WTC11 (cell line): ENCODE measurements around the gene APOA4. TPM values are rescaled to one million over a fixed set of nuclear protein-coding genes. Genes with fewer than 3 reads are reported as not detected.

Experiments
- ATAC-seq: fragments of 200-7000 bp; cut with Tn5 transposase; 2 replicates; pipeline ENCODE4 v1.10.0; 2021; ENCODE audit warnings: mild to moderate bottlenecking, moderate library complexity
- CTCF ChIA-PET: fragments of 300-600 bp; sonication (Branson Sonifier 250); formaldehyde crosslinking; loops from one replicate; lab custom pipeline; 2021; ENCODE audit warnings: antibody characterized with exemption; lab: Charles Lee
- POLR2A ChIA-PET: fragments of 350-600 bp; sonication (Branson Sonifier 250); formaldehyde crosslinking; loops from one replicate; lab custom pipeline; 2021; ENCODE audit warnings: antibody characterized with exemption; lab: Charles Lee
- DNase-seq: peaks from one replicate; pipeline ENCODE4 v3.0.0; 2021; ENCODE audit warnings: low spot score
- H3K27ac Mint-ChIP-seq: 2 replicates; pipeline ENCODE4 v1.8.0; 2021; ENCODE audit warnings: mixed read lengths
- H3K27me3 Mint-ChIP-seq: 2 replicates; pipeline ENCODE4 v1.8.0; 2021; ENCODE audit warnings: low read depth, mild to moderate bottlenecking, moderate library complexity, mixed read lengths
- H3K36me3 Mint-ChIP-seq: 2 replicates; pipeline ENCODE4 v1.8.0; 2021; ENCODE audit warnings: mixed read lengths
- H3K4me1 Mint-ChIP-seq: 2 replicates; pipeline ENCODE4 v1.8.0; 2022; ENCODE audit warnings: mixed read lengths
- H3K4me3 Mint-ChIP-seq: 2 replicates; pipeline ENCODE4 v1.8.0; 2021; ENCODE audit warnings: mild to moderate bottlenecking, moderate library complexity, mixed read lengths
- H3K9me3 Mint-ChIP-seq: 2 replicates; pipeline ENCODE4 v1.8.0; 2021; ENCODE audit warnings: mixed read lengths
- ESRRA ChIP-seq: sonication (generic); formaldehyde crosslinking; IDR thresholded peaks from 2 replicates; pipeline ENCODE4 v1.8.1; 2022; ENCODE audit warnings: mild to moderate bottlenecking, missing genetic modification reagents, borderline replicate concordance
- FOXK1 ChIP-seq: sonication (generic); formaldehyde crosslinking; IDR thresholded peaks from 2 replicates; pipeline ENCODE4 v1.8.0; 2022; ENCODE audit warnings: mild to moderate bottlenecking, moderate library complexity, missing genetic modification reagents
- IRF2 ChIP-seq: sonication (generic); formaldehyde crosslinking; IDR thresholded peaks from 2 replicates; pipeline ENCODE4 v1.8.0; 2022; ENCODE audit warnings: low read depth, missing genetic modification reagents, borderline replicate concordance
- PRRX2 ChIP-seq: fragments of 250-450 bp; sonication (Bioruptor Pico); IDR thresholded peaks from 2 replicates; pipeline ENCODE4 v1.8.0; 2021; ENCODE audit warnings: mild to moderate bottlenecking
- TCF7 ChIP-seq: sonication (generic); formaldehyde crosslinking; IDR thresholded peaks from 2 replicates; pipeline ENCODE4 v1.8.0; 2022; ENCODE audit warnings: mild to moderate bottlenecking, low read depth, missing genetic modification reagents, moderate library complexity
- ZNF423 ChIP-seq: fragments of 250-450 bp; sonication (Bioruptor Pico); IDR thresholded peaks from 2 replicates; pipeline ENCODE4 v2.1.2; 2022; ENCODE audit warnings: mild to moderate bottlenecking, moderate library complexity
- total RNA-seq: library from RNA; stranded (reverse); gene quantifications from 3 replicates; pipeline ENCODE4 v1.2.3, GENCODE V29; 2021
- TF ChIP-seq, protein P1 (sequence below): fragments of 250-450 bp; sonication (Bioruptor Pico); IDR thresholded peaks from 2 replicates; pipeline ENCODE4 v1.8.0; 2021; ENCODE audit warnings: mild to moderate bottlenecking
- TF ChIP-seq, protein P2 (sequence below): sonication (generic); formaldehyde crosslinking; IDR thresholded peaks from 2 replicates; pipeline ENCODE4 v1.8.1; 2023; ENCODE audit warnings: mild to moderate bottlenecking, missing genetic modification reagents, borderline replicate concordance
- TF ChIP-seq, protein P3 (sequence below): fragments of 200-600 bp; IDR thresholded peaks from 2 replicates; pipeline ENCODE4 v1.8.0; 2022; ENCODE audit warnings: antibody characterized with exemption
- TF ChIP-seq, protein P4 (sequence below): fragments of 250-450 bp; sonication (Bioruptor Pico); conservative IDR thresholded peaks from 2 replicates; pipeline ENCODE4 v1.9.0; 2021; ENCODE audit warnings: mild to moderate bottlenecking
- TF ChIP-seq, protein P5 (sequence below): sonication (generic); formaldehyde crosslinking; IDR thresholded peaks from 2 replicates; pipeline ENCODE4 v1.8.1; 2022; ENCODE audit warnings: low read depth, mild to moderate bottlenecking, moderate library complexity, missing genetic modification reagents, borderline replicate concordance
- TF ChIP-seq, protein P6 (sequence below): sonication (generic); formaldehyde crosslinking; IDR thresholded peaks from 2 replicates; pipeline ENCODE4 v1.8.0; 2023; ENCODE audit warnings: missing genetic modification reagents, mild to moderate bottlenecking, borderline replicate concordance
- TF ChIP-seq, protein P7 (sequence below): fragments of 250-450 bp; sonication (Bioruptor Pico); IDR thresholded peaks from 2 replicates; pipeline ENCODE4 v1.9.0; 2021; ENCODE audit warnings: mild to moderate bottlenecking

The APOA4 gene
- total RNA-seq, 1 experiment from 2014 or later: not detected

DNA sequence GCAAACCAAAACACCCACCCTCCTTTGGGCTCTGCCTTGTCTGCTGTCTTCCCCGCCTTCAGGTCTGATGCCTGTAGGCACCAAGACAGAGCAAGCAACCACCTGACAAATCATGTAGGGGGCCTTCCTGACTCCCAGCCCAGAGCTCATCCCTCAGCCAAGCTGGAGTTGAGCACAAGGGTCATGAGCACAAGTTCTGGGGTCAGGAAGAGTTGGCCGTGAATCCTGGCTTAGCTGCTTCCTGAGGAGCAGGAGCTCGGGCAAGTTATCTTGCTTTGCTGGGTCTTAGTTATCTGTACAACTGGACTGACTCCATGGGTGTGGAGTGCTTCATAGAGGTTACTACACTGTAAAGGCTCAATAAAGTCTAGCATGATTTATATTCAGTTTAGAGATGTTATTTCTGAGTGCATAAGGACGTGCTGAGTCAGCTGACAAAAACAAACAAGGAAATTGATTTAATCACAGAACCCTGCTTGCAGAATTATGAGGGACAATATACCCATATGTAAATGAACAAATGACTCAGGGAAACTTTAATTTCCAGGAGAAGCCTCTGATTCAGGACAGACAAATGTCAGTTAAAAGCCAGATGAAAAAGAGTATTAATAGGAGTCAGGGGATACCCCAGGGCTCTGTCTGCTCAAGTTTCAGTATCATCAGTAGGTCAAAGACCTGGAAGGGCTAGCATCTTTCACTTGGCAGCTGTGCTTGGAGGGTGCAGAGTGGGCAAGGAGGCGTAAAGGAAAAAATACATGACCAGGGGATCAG lies 29.3 kb upstream of the APOA4 start (continued):
- TF ChIP-seq, protein P1, sequence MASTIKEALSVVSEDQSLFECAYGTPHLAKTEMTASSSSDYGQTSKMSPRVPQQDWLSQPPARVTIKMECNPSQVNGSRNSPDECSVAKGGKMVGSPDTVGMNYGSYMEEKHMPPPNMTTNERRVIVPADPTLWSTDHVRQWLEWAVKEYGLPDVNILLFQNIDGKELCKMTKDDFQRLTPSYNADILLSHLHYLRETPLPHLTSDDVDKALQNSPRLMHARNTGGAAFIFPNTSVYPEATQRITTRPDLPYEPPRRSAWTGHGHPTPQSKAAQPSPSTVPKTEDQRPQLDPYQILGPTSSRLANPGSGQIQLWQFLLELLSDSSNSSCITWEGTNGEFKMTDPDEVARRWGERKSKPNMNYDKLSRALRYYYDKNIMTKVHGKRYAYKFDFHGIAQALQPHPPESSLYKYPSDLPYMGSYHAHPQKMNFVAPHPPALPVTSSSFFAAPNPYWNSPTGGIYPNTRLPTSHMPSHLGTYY: no peak
- TF ChIP-seq TCF7 (CRISPR knock-in tag): no peak
- TF ChIP-seq IRF2 (CRISPR knock-in tag): no peak
- TF ChIP-seq, protein P2, sequence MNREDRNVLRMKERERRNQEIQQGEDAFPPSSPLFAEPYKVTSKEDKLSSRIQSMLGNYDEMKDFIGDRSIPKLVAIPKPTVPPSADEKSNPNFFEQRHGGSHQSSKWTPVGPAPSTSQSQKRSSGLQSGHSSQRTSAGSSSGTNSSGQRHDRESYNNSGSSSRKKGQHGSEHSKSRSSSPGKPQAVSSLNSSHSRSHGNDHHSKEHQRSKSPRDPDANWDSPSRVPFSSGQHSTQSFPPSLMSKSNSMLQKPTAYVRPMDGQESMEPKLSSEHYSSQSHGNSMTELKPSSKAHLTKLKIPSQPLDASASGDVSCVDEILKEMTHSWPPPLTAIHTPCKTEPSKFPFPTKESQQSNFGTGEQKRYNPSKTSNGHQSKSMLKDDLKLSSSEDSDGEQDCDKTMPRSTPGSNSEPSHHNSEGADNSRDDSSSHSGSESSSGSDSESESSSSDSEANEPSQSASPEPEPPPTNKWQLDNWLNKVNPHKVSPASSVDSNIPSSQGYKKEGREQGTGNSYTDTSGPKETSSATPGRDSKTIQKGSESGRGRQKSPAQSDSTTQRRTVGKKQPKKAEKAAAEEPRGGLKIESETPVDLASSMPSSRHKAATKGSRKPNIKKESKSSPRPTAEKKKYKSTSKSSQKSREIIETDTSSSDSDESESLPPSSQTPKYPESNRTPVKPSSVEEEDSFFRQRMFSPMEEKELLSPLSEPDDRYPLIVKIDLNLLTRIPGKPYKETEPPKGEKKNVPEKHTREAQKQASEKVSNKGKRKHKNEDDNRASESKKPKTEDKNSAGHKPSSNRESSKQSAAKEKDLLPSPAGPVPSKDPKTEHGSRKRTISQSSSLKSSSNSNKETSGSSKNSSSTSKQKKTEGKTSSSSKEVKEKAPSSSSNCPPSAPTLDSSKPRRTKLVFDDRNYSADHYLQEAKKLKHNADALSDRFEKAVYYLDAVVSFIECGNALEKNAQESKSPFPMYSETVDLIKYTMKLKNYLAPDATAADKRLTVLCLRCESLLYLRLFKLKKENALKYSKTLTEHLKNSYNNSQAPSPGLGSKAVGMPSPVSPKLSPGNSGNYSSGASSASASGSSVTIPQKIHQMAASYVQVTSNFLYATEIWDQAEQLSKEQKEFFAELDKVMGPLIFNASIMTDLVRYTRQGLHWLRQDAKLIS (CRISPR knock-in tag): no peak
- TF ChIP-seq, protein P3, sequence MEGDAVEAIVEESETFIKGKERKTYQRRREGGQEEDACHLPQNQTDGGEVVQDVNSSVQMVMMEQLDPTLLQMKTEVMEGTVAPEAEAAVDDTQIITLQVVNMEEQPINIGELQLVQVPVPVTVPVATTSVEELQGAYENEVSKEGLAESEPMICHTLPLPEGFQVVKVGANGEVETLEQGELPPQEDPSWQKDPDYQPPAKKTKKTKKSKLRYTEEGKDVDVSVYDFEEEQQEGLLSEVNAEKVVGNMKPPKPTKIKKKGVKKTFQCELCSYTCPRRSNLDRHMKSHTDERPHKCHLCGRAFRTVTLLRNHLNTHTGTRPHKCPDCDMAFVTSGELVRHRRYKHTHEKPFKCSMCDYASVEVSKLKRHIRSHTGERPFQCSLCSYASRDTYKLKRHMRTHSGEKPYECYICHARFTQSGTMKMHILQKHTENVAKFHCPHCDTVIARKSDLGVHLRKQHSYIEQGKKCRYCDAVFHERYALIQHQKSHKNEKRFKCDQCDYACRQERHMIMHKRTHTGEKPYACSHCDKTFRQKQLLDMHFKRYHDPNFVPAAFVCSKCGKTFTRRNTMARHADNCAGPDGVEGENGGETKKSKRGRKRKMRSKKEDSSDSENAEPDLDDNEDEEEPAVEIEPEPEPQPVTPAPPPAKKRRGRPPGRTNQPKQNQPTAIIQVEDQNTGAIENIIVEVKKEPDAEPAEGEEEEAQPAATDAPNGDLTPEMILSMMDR: no peak
- TF ChIP-seq, protein P4, sequence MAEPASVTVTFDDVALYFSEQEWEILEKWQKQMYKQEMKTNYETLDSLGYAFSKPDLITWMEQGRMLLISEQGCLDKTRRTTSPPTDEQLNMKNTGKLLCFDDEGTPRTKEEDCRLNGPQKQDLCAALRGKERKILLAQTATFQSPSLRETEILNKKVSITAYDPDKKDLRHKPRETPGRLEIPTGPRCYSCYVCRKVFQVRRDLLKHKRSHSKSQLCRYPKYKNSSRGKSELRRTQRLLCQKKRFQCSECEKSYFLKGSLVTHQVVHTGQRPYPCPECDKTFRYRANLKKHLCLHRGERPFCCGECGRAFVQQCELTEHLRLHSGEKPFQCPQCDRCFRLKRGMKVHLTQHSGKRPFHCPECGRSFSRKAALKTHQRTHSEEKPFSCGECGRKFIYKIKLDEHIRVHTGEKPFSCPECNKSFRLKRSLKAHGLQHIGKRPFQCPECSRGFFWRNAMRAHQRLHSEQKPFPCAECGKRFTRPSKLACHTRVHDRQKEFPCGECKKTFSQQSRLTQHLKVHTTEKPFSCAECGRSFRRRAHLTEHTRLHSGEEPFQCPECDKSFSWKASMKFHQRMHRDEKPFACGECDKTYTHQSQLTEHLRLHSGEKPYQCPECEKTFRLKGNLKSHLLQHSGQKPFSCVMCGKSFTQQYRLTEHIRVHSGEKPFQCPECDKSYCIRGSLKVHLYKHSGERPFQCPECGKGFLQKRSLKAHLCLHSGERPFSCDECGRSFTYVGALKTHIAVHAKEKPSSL (CRISPR knock-in tag): no peak

DNA sequence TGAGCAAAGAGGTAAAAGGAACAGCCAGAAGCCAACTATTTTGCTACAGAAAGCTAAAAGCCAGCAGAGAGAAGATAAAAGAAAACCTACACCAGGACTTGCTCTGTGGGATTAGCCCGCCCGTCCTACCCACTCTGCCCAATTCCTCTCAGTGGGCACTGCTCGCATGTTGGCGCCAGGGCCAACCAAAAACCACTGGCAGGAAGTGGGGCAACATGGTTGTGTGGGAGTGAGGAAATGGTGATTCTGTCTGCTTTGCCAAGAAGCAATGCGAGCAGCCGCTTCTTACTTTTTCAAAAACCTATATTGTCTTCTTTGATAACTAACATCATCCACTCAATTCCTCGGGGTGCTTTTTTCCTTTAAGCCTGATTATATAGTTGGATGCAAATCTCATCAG lies 28.5 kb upstream of the APOA4 start:
- TF ChIP-seq, protein P5, sequence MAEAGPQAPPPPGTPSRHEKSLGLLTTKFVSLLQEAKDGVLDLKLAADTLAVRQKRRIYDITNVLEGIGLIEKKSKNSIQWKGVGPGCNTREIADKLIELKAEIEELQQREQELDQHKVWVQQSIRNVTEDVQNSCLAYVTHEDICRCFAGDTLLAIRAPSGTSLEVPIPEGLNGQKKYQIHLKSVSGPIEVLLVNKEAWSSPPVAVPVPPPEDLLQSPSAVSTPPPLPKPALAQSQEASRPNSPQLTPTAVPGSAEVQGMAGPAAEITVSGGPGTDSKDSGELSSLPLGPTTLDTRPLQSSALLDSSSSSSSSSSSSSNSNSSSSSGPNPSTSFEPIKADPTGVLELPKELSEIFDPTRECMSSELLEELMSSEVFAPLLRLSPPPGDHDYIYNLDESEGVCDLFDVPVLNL (CRISPR knock-in tag): no peak
- TF ChIP-seq ESRRA (CRISPR knock-in tag): no peak
- TF ChIP-seq, protein P6, sequence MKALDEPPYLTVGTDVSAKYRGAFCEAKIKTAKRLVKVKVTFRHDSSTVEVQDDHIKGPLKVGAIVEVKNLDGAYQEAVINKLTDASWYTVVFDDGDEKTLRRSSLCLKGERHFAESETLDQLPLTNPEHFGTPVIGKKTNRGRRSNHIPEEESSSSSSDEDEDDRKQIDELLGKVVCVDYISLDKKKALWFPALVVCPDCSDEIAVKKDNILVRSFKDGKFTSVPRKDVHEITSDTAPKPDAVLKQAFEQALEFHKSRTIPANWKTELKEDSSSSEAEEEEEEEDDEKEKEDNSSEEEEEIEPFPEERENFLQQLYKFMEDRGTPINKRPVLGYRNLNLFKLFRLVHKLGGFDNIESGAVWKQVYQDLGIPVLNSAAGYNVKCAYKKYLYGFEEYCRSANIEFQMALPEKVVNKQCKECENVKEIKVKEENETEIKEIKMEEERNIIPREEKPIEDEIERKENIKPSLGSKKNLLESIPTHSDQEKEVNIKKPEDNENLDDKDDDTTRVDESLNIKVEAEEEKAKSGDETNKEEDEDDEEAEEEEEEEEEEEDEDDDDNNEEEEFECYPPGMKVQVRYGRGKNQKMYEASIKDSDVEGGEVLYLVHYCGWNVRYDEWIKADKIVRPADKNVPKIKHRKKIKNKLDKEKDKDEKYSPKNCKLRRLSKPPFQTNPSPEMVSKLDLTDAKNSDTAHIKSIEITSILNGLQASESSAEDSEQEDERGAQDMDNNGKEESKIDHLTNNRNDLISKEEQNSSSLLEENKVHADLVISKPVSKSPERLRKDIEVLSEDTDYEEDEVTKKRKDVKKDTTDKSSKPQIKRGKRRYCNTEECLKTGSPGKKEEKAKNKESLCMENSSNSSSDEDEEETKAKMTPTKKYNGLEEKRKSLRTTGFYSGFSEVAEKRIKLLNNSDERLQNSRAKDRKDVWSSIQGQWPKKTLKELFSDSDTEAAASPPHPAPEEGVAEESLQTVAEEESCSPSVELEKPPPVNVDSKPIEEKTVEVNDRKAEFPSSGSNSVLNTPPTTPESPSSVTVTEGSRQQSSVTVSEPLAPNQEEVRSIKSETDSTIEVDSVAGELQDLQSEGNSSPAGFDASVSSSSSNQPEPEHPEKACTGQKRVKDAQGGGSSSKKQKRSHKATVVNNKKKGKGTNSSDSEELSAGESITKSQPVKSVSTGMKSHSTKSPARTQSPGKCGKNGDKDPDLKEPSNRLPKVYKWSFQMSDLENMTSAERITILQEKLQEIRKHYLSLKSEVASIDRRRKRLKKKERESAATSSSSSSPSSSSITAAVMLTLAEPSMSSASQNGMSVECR: no peak
- TF ChIP-seq TCF7 (CRISPR knock-in tag): no peak
- no peak for TF ChIP-seq PRRX2 (CRISPR knock-in tag)
- no peak for TF ChIP-seq FOXK1 (CRISPR knock-in tag)
- no peak for TF ChIP-seq ZNF423 (CRISPR knock-in tag)
- TF ChIP-seq, protein P7, sequence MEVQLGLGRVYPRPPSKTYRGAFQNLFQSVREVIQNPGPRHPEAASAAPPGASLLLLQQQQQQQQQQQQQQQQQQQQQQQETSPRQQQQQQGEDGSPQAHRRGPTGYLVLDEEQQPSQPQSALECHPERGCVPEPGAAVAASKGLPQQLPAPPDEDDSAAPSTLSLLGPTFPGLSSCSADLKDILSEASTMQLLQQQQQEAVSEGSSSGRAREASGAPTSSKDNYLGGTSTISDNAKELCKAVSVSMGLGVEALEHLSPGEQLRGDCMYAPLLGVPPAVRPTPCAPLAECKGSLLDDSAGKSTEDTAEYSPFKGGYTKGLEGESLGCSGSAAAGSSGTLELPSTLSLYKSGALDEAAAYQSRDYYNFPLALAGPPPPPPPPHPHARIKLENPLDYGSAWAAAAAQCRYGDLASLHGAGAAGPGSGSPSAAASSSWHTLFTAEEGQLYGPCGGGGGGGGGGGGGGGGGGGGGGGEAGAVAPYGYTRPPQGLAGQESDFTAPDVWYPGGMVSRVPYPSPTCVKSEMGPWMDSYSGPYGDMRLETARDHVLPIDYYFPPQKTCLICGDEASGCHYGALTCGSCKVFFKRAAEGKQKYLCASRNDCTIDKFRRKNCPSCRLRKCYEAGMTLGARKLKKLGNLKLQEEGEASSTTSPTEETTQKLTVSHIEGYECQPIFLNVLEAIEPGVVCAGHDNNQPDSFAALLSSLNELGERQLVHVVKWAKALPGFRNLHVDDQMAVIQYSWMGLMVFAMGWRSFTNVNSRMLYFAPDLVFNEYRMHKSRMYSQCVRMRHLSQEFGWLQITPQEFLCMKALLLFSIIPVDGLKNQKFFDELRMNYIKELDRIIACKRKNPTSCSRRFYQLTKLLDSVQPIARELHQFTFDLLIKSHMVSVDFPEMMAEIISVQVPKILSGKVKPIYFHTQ (CRISPR knock-in tag): no peak
- H3K27me3 Mint-ChIP-seq: no peaks in the 10 kb centered on the region; the same call in 1 of the 2 replicates
- peaks cover 21% of the 10 kb centered on the region for H3K36me3 Mint-ChIP-seq
- H3K27ac Mint-ChIP-seq: no peak overlapping the region
- POLR2A ChIA-PET: no interaction called here
- ATAC-seq (no peak), DNase-seq (no peak)
- H3K9me3 Mint-ChIP-seq: no peaks in the 10 kb centered on the region
- no peak overlapping the region for H3K4me3 Mint-ChIP-seq
- no peaks in the 10 kb centered on the region for H3K4me1 Mint-ChIP-seq
- CTCF ChIA-PET: no interaction called here
